OCI-LY7 (cell line): ENCODE results near the gene MADD. TPM values are rescaled to one million over a fixed set of nuclear protein-coding genes. Genes with fewer than 3 reads are reported as not detected.

ENCODE experiments used
- BruUV-seq: library from RNA; stranded (reverse); fragments of 400-500 nt; replicated peaks from 2 replicates; lab custom pipeline; 2021; lab: Mats Ljungman, UMichigan
- CTCF ChIA-PET: fragments of 300-600 bp; sonication (Branson Sonifier 250); formaldehyde crosslinking; loops from one replicate; lab custom pipeline; 2022; ENCODE audit warnings: antibody characterized with exemption; ENCODE audit not compliant: unreplicated experiment; lab: Charles Lee
- POLR2A ChIA-PET: fragments of 300-600 bp; sonication (Branson Sonifier 250); formaldehyde crosslinking; loops from one replicate; lab custom pipeline; 2022; ENCODE audit warnings: antibody characterized with exemption; lab: Charles Lee
- DNase-seq: peaks from one replicate; pipeline ENCODE4 v3.0.0-alpha.2; 2015; ENCODE audit warnings: low spot score
- H2AFZ ChIP-seq: fragments of 200-600 bp; sonication (generic), shearing (Covaris generic); 2 replicates; pipeline ENCODE4 v1.6.1; 2014; ENCODE audit warnings: mild to moderate bottlenecking, antibody characterized with exemption, low read length, moderate library complexity
- H3K27ac ChIP-seq: fragments of 200-600 bp; sonication (generic); 2 replicates; pipeline ENCODE4 v1.5.1; 2014; ENCODE audit warnings: mixed run types, low read depth, mild to moderate bottlenecking, moderate library complexity, low read length, inconsistent platforms; ENCODE audit not compliant: poor library complexity, severe bottlenecking
- H3K36me3 ChIP-seq: fragments of 200-600 bp; sonication (generic); 2 replicates; pipeline ENCODE4 v1.6.1; 2014; ENCODE audit warnings: mild to moderate bottlenecking, antibody characterized with exemption, low read length, moderate library complexity, mixed read lengths; ENCODE audit not compliant: insufficient read depth
- H3K4me1 ChIP-seq: fragments of 200-600 bp; sonication (generic); 2 replicates; pipeline ENCODE4 v1.5.1; 2014; ENCODE audit warnings: mild to moderate bottlenecking, low read length; ENCODE audit not compliant: insufficient read depth, poor library complexity, severe bottlenecking
- H3K4me2 ChIP-seq: fragments of 200-600 bp; sonication (generic); 2 replicates; pipeline ENCODE4 v1.6.1; 2014; ENCODE audit warnings: mild to moderate bottlenecking, low read length
- H3K4me3 ChIP-seq: fragments of 200-600 bp; sonication (generic); 2 replicates; pipeline ENCODE4 v1.5.1; 2014; ENCODE audit warnings: mild to moderate bottlenecking, low read depth, low read length; ENCODE audit not compliant: poor library complexity, severe bottlenecking
- H3K79me2 ChIP-seq: fragments of 200-600 bp; sonication (generic); 2 replicates; pipeline ENCODE4 v1.6.1; 2016; ENCODE audit warnings: low read depth, mild to moderate bottlenecking, low read length, moderate library complexity, mixed read lengths; ENCODE audit not compliant: insufficient read depth
- H3K9me2 ChIP-seq: fragments of 200-600 bp; sonication (generic); 2 replicates; pipeline ENCODE4 v1.6.1; 2016; ENCODE audit warnings: mild to moderate bottlenecking, low read length, mixed read lengths; ENCODE audit not compliant: insufficient read depth
- H3K9me3 ChIP-seq: fragments of 200-600 bp; sonication (generic); 2 replicates; pipeline ENCODE4 v1.6.1; 2014; ENCODE audit warnings: mild to moderate bottlenecking, mixed run types, low read length, mixed read lengths
- H4K20me1 ChIP-seq: fragments of 200-600 bp; sonication (generic); 2 replicates; pipeline ENCODE4 v1.6.1; 2014; ENCODE audit warnings: mild to moderate bottlenecking, antibody characterized with exemption, low read length, moderate library complexity, mixed read lengths; ENCODE audit not compliant: insufficient read depth
- EZH2phosphoT487 ChIP-seq: fragments of 200-600 bp; sonication (generic); IDR thresholded peaks from 2 replicates; pipeline ENCODE4 v1.6.1; 2018; ENCODE audit warnings: low read depth, borderline replicate concordance, mild to moderate bottlenecking, mixed run types, antibody characterized with exemption, low read length, moderate library complexity, mixed read lengths
- intact Hi-C: fragments of 100-400 bp; cut with micrococcal nuclease; formaldehyde crosslinking; loops from one replicate; pipeline ENCODE4 v1.10.0; 2022; ENCODE audit not compliant: unreplicated experiment
- total RNA-seq, 2 experiments: library from RNA; depleted of rRNA in 1 of 2; stranded (reverse); fragments of >200 nt in 1 of 2; shearing (Covaris generic) in 1 of 2; gene quantifications; 2 replicates each; pipeline ENCODE4 v1.2.3, GENCODE V29; 2014 to 2022
- TF ChIP-seq, protein P1 (sequence below): fragments of 200-600 bp; sonication (generic); conservative IDR thresholded peaks from 2 replicates; pipeline ENCODE4 v1.5.1; 2014; ENCODE audit warnings: mild to moderate bottlenecking, antibody characterized with exemption, low read length, moderate library complexity, mixed read lengths

The MADD gene
- total RNA-seq, 2 experiments from 2014 or later: 32.1 to 47.8 TPM

DNA sequence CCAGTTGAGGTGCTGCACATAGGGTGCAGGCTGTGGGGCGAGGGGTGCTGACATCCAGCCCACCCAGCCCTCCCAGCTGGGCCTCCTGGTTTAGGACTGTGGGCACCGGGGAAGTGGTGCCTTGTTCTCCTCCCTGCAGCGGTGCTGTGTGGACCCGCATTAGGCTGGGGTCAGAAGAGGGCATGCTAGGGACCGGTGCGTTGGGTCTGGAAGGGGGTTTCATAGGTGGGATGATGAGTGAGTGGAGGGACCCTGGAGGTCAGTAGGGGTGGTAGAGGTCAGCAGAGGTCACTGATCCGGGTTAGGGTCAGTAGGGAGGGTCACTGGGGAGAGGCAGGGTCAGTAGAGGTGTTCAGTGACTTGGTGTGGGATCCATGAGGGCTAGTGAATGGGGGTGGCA lies 89.2 kb downstream of the MADD start:
- BruUV-seq: no TSS peak
- Histone ChIP-seq H3K36me3 (peaks cover 32% of the 10 kb centered on the region), H3K9me2 (no peaks in the 10 kb centered on the region), H3K4me3 (no peak overlapping the region), H3K9me3 (no peaks in the 10 kb centered on the region), H4K20me1 (no peaks in the 10 kb centered on the region), H3K4me2 (no peak overlapping the region), H3K27ac (no peak overlapping the region), H3K4me1 (no peaks in the 10 kb centered on the region), H3K79me2 (no peaks in the 10 kb centered on the region), H2AFZ (no peak overlapping the region)
- POLR2A ChIA-PET: interaction anchor here (0.6 kb wide), 1 partner anchor 141 kb away, joined by 3 read pairs; no protein-coding TSS in a partner anchor
- CTCF ChIA-PET: no interaction called here
- TF ChIP-seq EZH2phosphoT487: no peak
- TF ChIP-seq, protein P1, sequence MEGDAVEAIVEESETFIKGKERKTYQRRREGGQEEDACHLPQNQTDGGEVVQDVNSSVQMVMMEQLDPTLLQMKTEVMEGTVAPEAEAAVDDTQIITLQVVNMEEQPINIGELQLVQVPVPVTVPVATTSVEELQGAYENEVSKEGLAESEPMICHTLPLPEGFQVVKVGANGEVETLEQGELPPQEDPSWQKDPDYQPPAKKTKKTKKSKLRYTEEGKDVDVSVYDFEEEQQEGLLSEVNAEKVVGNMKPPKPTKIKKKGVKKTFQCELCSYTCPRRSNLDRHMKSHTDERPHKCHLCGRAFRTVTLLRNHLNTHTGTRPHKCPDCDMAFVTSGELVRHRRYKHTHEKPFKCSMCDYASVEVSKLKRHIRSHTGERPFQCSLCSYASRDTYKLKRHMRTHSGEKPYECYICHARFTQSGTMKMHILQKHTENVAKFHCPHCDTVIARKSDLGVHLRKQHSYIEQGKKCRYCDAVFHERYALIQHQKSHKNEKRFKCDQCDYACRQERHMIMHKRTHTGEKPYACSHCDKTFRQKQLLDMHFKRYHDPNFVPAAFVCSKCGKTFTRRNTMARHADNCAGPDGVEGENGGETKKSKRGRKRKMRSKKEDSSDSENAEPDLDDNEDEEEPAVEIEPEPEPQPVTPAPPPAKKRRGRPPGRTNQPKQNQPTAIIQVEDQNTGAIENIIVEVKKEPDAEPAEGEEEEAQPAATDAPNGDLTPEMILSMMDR: no peak
- DNase-seq: no peak
- intact Hi-C loops: no loop called here

DNA sequence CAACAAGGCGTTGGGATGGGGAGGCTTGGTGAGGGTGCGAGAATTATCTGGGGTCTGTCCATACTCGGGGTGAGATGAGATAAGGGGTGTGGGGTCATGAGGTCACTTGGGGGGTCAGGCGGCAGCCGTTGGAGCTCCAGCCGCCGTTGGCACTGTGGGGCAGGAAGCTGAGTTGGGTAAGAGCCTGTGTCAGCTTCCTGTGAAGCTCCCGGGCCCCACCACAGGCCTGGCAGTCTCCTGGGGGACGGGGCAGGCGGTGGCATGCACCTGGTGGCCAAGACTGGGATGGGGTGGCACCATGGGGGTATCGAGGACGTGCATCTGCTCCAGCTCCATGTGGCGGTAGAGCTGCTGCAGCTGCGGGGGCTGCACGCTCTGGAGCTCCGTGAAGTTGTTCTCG lies 89.7 kb downstream of the MADD start:
- Histone ChIP-seq H3K9me2 (no peaks in the 10 kb centered on the region), H3K4me1 (no peaks in the 10 kb centered on the region), H3K4me3 (no peak overlapping the region), H3K4me2 (no peak overlapping the region), H3K79me2 (no peaks in the 10 kb centered on the region), H2AFZ (no peak overlapping the region), H3K9me3 (no peaks in the 10 kb centered on the region), H3K27ac (no peak overlapping the region), H3K36me3 (peaks cover 34% of the 10 kb centered on the region), H4K20me1 (no peaks in the 10 kb centered on the region)
- BruUV-seq: no TSS peak
- DNase-seq: no peak
- TF ChIP-seq, protein P1: no peak
- no peak for TF ChIP-seq EZH2phosphoT487
- intact Hi-C loops: no loop called here
- ChIA-PET CTCF (no interaction called here), POLR2A (interaction anchor here (0.6 kb wide), 1 partner anchor 142 kb away, joined by 3 read pairs; no protein-coding TSS in a partner anchor)

DNA sequence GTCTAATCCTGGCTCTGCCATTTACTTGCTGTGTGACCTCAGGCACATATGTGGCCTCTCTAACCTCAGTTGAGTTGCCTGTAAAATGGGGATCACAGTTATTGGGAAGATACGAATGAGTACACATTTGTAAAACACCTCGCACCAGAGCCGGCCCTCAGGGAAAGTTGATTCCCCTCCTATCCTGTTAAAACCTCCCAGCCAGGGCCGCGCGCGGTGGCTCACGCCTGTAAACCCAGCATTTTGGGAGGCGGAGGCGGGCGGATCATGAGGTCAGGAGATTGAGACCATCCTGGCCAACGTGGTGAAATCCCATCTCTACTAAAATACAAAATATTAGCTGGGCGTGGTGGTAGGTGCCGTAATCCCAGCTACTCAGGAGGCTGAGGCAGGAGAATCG lies 90.4 kb downstream of the MADD start:
- no peak overlapping the region for H3K4me2 ChIP-seq
- H4K20me1 ChIP-seq: no peaks in the 10 kb centered on the region
- intact Hi-C loops: no loop called here
- H3K36me3 ChIP-seq: peaks cover 38% of the 10 kb centered on the region
- ChIA-PET POLR2A (interaction anchor here (0.6 to 0.7 kb wide), 2 partner anchors 127 to 319 kb away, joined by 3 to 6 read pairs; no protein-coding TSS in a partner anchor), CTCF (no interaction called here)
- no peaks in the 10 kb centered on the region for H3K9me3 ChIP-seq
- no peak overlapping the region for H3K27ac ChIP-seq
- H2AFZ ChIP-seq: no peak overlapping the region
- H3K4me3 ChIP-seq: no peak overlapping the region
- no peak for TF ChIP-seq EZH2phosphoT487
- TF ChIP-seq, protein P1: no peak
- 0 out of 2 replicates have a peak, but pooled peaks cover 3% of the 10 kb centered on the region for H3K79me2 ChIP-seq
- BruUV-seq: no TSS peak
- no peaks in the 10 kb centered on the region for H3K9me2 ChIP-seq
- no peaks in the 10 kb centered on the region for H3K4me1 ChIP-seq
- no peak for DNase-seq
